Loucy (cell line): ENCODE data around the gene CACNG5.

Experiments used
- EZH2phosphoT487 ChIP-seq: fragments of 200-600 bp; IDR thresholded peaks from 2 replicates; pipeline ENCODE4 v1.6.1; 2018; ENCODE audit warnings: antibody characterized with exemption, mild to moderate bottlenecking, moderate library complexity, borderline replicate concordance
- TF ChIP-seq, protein P1 (sequence below): fragments of 200-600 bp; sonication (generic); conservative IDR thresholded peaks from 2 replicates; pipeline ENCODE4 v1.5.1; 2014; ENCODE audit warnings: mild to moderate bottlenecking, antibody characterized with exemption, low read length

DNA sequence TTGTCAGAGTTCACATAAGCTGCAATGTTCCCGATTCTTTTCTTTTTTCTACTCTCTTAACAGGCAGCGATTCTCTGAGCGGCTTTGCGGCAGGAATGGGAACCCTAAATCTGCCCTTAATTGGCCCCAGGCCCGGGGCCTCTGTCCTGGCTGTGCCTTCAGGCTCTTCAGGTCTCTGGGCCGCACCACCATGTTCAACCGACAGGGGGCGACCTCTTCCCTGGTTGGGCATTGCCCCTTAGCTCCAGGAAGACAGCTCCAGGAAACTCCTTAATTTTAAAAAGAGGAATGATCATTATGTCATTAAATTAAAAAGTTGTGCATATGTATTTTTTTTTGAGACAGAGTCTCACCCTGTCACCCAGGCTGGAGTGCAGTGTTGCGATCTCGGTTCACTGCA is 20.3 kb downstream of the CACNG5 start:
- TF ChIP-seq, protein P1, sequence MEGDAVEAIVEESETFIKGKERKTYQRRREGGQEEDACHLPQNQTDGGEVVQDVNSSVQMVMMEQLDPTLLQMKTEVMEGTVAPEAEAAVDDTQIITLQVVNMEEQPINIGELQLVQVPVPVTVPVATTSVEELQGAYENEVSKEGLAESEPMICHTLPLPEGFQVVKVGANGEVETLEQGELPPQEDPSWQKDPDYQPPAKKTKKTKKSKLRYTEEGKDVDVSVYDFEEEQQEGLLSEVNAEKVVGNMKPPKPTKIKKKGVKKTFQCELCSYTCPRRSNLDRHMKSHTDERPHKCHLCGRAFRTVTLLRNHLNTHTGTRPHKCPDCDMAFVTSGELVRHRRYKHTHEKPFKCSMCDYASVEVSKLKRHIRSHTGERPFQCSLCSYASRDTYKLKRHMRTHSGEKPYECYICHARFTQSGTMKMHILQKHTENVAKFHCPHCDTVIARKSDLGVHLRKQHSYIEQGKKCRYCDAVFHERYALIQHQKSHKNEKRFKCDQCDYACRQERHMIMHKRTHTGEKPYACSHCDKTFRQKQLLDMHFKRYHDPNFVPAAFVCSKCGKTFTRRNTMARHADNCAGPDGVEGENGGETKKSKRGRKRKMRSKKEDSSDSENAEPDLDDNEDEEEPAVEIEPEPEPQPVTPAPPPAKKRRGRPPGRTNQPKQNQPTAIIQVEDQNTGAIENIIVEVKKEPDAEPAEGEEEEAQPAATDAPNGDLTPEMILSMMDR, result peak; percentile 63
- no peak for TF ChIP-seq EZH2phosphoT487
